Subcutaneous adipose tissue (tissue), 4 donors: Measurements from ENCODE around the gene LONRF2. TPM values are rescaled to one million over a fixed set of nuclear protein-coding genes. Genes with fewer than 3 reads are reported as not detected.

Experiments used
- CTCF ChIP-seq: fragments of 450-650 bp; IDR thresholded peaks from one replicate; pipeline ENCODE4 v1.5.1; 2016; ENCODE audit warnings: low read depth, mild to moderate bottlenecking, control low read depth, antibody characterized with exemption, moderate library complexity
- total RNA-seq, 4 donors: library from RNA; depleted of rRNA; stranded (reverse); fragments of >200 nt; gene quantifications; one replicate each; pipeline ENCODE4 v1.1.0, GENCODE V29; 2016

Gene LONRF2
- total RNA-seq, 4 donors from 2014 or later = 1.3 to 9.3 (median 3.5) TPM

GRCh38 chr2:100278501-100278900, 43.8 kb downstream of the LONRF2 start:
- TF ChIP-seq CTCF = no peak

GRCh38 chr2:100277540-100278207, 44.6 kb downstream of the LONRF2 start:
- TF ChIP-seq CTCF = no peak

GRCh38 chr2:100276716-100277115, 45.6 kb downstream of the LONRF2 start:
- no peak for TF ChIP-seq CTCF

GRCh38 chr2:100275200-100275589, 47.1 kb downstream of the LONRF2 start:
- TF ChIP-seq CTCF = no peak

- no peak for TF ChIP-seq CTCF
Measured at GRCh38 chr2:100274566-100275199, 47.6 kb downstream of the LONRF2 start.

GRCh38 chr2:100274076-100274475, 48.2 kb downstream of the LONRF2 start:
- no peak for TF ChIP-seq CTCF

- TF ChIP-seq CTCF = no peak
Measured at GRCh38 chr2:100273387-100273786, 48.9 kb downstream of the LONRF2 start.
